PC-9 (cell line): ENCODE results near the gene LGALS9.

ENCODE experiments used
- CTCF ChIP-seq: fragments of 200-600 bp; sonication (generic); conservative IDR thresholded peaks from 2 replicates; pipeline ENCODE4 v1.6.1; 2017; ENCODE audit warnings: mixed run types, antibody characterized with exemption, mild to moderate bottlenecking, moderate library complexity
- EZH2 ChIP-seq: fragments of 200-600 bp; sonication (generic); IDR thresholded peaks from 2 replicates; pipeline ENCODE4 v1.8.0; 2017; ENCODE audit warnings: antibody characterized with exemption, low read depth

- TF ChIP-seq EZH2, result no peak
- peak; percentile 95 for TF ChIP-seq CTCF
Measured at GRCh38 chr17:27602721-27603420, 28.1 kb upstream of the LGALS9 start.
